NCI-H2196 (cell line): ENCODE results near the gene MRAP.
"Not testable (repeated sequence)": the region's sequence is repeated elsewhere in the genome, so short reads cannot be mapped to it uniquely, and the experiment has no call there.

Experiments
- DNase-seq: peaks from one replicate; lab custom pipeline; 2025; ENCODE audit not compliant: unreplicated experiment; lab: John Stamatoyannopoulos, UW

Gene MRAP

GRCh38 chr21:32299695-32300094 lies 1.0 kb downstream of the MRAP start:
- no peak for DNase-seq

GRCh38 chr21:32300117-32300681 lies 1.5 kb downstream of the MRAP start:
- DNase-seq, result no peak

GRCh38 chr21:32301596-32301995 lies 2.9 kb downstream of the MRAP start:
- DNase-seq, result no peak

GRCh38 chr21:32302560-32302959 lies 3.9 kb downstream of the MRAP start:
- no peak for DNase-seq

- DNase-seq, result no peak
Measured at GRCh38 chr21:32303385-32303784, 4.7 kb downstream of the MRAP start.

GRCh38 chr21:32304998-32305397 lies 6.3 kb downstream of the MRAP start:
- no peak for DNase-seq

GRCh38 chr21:32306021-32306780 lies 7.5 kb downstream of the MRAP start:
- DNase-seq, result no peak

GRCh38 chr21:32307706-32308105 lies 9.1 kb downstream of the MRAP start:
- DNase-seq, result no peak

- no peak for DNase-seq
Measured at GRCh38 chr21:32308696-32309095, 10.0 kb downstream of the MRAP start.

- DNase-seq, result no peak
Measured at GRCh38 chr21:32309906-32310460, 11.3 kb downstream of the MRAP start.

GRCh38 chr21:32310976-32311375 lies 12.3 kb downstream of the MRAP start:
- DNase-seq, result not testable (repeated sequence)

GRCh38 chr21:32311621-32312020 lies 13.0 kb downstream of the MRAP start:
- DNase-seq, result no peak

GRCh38 chr21:32312326-32312725 lies 13.7 kb downstream of the MRAP start:
- no peak for DNase-seq

GRCh38 chr21:32312976-32313375 lies 14.3 kb downstream of the MRAP start:
- DNase-seq, result no peak

GRCh38 chr21:32314806-32315205 lies 16.2 kb downstream of the MRAP start:
- no peak for DNase-seq

GRCh38 chr21:32315511-32316281 lies 17.0 kb downstream of the MRAP start:
- no peak for DNase-seq

- DNase-seq, result no peak
Measured at GRCh38 chr21:32316361-32317215, 17.9 kb downstream of the MRAP start.

GRCh38 chr21:32317726-32318125 lies 19.1 kb downstream of the MRAP start:
- no peak for DNase-seq

- no peak for DNase-seq
Measured at GRCh38 chr21:32319012-32319411, 20.4 kb downstream of the MRAP start.

GRCh38 chr21:32320059-32320458 lies 21.4 kb downstream of the MRAP start:
- DNase-seq, result no peak

- no peak for DNase-seq
Measured at GRCh38 chr21:32320726-32321125, 22.1 kb downstream of the MRAP start.
